ENCODE data around the gene SF3B3.
"Not testable (repeated sequence)": the region's sequence is repeated elsewhere in the genome, so short reads cannot be mapped to it uniquely, and the experiment has no call there.

The SF3B3 gene

DNA sequence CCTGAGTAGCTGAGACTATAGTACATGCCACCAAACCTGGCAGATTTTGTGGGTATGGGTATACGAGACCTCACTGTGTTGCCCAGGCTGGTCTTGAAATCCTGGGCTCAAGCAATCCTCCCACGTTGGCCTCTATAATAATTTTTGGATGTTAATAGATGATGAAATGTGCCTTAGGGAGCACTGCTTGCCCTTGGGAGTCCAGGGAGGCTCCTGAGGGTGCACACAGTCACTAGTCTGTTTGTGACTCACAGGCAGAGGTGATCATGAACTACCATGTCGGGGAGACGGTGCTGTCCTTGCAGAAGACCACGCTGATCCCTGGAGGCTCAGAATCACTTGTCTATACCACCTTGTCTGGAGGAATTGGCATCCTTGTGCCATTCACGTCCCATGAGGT, 46.1 kb downstream of the SF3B3 start:
- no peak for DNase-seq

DNA sequence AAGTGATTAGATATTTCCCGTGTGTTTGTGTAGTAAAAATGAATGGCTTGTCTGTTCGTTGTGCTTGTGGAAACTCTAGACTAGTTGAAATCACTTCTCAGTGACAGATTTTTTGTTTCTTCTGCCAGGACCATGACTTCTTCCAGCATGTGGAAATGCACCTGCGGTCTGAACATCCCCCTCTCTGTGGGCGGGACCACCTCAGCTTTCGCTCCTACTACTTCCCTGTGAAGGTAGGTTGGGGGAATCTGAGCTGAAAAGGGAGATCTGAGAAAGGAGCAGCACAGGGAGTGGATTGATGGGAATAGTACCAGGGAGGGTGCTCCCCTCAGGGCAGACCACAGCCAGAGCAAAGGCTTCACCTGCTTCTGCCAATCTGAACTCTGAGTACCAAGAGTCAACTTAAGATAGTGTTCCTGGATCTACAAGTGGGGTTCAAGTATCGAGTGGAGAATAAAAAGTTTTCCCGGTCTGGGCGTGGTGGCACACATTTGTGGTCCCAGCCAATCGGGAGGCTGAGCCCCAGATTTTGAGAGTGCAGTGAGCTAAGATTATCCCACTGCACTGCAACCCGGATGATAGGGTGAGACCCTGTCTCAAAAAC, 47.5 kb downstream of the SF3B3 start:
- no peak for DNase-seq

DNA sequence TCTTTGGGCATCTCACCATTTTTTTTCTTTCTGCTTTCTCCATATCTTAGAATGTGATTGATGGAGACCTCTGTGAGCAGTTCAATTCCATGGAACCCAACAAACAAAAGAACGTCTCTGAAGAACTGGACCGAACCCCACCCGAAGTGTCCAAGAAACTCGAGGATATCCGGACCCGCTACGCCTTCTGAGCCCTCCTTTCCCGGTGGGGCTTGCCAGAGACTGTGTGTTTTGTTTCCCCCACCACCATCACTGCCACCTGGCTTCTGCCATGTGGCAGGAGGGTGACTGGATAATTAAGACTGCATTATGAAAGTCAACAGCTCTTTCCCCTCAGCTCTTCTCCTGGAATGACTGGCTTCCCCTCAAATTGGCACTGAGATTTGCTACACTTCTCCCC, 48.0 kb downstream of the SF3B3 start:
- no peak for DNase-seq

DNA sequence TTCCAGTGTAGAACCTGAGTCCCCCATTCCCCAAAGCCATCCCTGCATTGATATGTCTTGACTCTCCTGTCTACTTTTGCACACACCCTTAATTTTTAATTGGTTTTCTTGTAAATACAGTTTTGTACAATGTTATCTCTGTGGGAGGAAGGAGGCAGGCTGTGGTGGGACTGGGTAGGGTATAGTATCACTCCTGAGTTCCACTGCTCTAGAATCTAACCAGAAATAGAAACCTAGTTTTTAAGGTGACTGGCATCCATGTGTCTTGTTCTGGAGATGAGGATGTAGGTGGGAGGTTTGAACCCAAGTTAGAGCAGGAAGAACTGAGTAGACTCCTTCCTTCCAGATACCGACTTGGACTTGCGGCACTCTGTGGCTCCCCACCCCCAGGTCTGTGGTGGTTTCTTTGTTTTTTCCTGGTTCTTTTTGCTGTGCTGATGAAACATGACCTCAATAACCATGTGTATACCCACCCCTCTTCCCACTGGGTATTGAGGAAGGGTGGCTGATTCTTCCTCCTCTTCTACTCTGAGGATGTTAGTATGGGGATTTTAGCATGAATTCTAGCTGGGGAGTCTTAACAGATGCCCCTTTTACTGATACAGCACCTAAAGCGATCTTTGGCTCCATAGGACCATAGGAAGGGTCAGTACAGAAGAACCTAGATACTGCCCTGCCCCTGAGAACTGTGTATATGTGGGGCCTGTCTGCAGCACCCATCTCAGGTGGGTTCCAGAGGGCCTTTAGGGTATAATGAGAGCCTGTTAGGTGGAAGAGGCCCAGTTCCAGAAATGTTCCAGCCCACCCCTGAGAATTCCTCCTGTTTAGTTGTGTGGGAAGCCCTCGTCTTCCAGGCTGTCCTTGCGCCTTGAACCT, 48.7 kb downstream of the SF3B3 start:
- DNase-seq: no peak

DNA sequence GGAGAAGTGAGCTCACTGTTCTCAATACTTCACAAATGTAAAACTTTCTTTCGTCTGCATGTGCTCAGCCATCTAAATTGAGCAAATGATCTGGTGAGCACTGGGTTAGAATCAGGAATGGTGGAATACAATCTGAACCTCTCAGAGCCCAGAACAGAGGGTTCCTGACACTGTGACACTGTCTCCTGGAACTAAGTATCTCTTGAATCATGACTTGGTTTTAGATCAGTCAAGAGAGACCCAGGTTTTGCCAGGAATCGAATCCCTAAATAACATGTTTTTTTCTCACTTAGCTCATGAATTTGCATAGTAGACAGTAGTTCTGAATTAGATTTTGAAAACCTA, 49.3 kb downstream of the SF3B3 start:
- DNase-seq: no peak

DNA sequence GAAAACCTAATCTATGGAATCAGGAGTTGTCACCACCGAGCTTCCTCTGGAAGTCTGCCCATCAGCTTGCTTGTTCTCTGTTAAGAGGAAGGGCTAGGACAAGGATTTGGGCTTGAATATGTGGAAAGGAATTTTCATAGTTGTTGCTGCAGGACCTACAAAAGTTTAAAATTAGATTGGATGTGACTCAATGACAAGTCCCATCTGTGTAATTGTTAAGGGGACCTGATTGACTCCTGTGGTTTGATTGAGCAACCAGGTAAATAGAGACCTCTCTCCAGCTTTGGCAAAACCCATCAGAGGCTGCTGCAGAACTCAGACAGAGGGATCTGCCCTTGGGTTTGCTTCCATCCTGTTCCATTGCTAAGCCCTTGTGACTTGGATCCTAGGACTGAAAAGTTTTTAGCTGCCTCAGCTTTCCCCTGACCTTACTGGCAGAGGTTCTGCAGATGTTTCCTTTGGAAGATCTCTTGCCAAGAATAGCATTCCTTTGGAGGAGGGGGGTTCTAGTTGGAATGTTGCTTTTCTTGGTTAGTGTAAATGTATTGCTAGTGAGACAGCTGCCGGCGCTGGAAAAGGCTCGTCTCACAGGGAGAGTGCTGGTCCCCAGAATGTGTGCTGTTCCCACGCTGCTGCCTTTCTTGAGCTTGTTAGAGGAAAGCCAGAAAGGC, 50.0 kb downstream of the SF3B3 start:
- DNase-seq: no peak

DNA sequence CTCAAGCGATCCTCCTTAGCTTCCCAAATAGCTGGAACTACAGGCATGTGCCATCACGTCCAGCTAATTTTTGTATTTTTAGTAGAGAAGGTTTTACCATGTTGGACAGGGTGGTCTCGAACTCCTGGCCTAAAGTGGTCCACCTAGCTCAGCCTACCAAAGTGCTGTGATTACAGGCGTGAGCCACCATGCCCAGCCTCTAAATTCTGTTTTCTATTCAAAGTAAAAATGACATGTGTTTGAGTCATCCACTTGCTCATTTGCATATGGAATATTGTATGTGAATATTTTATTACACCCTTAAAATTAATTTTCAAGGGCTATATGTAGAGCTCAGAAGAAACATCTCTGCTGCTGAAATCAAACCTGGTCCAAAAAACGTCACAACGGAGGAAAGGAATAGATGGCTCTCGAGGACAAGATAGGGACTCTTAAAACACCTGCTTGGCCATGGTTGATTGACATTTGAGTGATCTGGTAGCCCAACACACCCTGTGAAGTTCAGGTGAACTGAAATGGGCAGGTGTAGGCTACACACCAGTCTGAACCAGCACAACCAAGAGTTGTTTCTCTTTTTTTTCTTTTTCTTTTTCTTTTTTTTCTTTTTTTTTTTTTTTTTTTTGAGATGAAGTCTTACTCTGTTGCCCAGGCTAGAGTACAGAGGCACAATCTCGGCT, 51.1 kb downstream of the SF3B3 start:
- DNase-seq: no peak

DNA sequence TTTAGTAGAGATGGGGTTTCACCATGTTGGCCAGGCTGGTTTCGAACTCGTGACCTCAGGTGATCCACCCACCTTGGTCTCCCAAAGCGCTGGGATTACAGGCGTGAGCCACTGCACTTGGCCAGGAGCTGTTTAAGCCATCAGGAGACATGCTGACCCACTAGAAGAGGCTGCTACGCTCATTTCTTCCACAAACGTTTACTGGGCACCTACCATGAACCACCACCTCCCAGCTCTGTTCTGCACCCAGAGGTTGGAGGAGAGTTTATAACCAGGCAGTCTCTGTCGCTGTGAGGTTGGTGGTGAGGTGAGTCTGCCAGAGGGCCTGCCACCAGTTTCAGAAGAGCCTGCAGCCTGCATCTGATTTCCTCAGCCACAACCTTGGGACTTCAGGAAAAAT, 51.8 kb downstream of the SF3B3 start:
- no peak for DNase-seq

DNA sequence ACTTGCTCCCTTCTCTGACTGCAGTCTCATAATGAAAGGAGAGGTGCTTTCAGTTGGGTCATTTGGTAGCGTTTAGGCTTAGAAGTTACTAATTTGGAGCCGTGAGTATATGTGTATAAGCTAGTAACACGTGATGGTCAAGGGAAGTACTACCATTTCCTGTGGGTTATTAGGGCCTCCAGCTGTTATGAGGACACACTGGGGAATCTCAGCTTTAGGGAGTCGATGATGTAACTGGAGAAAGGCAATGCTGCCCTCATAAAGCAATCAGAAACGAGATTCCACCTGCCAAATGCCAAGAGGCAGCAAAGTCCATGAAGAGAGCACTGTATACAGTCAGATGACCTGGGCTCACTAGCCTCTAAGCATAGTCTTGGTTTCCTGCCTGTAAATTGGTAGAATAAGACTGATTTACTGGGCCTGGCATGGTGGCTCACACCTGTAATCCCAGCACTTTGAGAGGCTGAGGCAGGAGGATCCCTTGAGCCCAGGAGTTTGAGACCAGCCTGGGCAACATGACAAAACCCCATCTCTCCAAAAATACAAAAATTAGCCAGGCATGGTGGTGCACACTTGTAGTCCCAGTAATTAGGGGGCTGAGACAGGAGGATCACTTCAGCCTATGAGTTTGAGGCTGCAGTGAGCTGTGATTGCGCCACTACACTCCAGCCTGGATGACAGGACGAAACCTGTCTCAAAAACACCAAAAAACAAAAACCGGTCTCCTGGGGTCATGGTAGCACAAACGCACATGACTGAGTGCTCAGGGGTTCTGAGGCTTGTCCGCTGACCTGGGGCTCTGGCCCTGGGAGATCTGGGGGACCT, 53.0 kb downstream of the SF3B3 start:
- no peak for DNase-seq

DNA sequence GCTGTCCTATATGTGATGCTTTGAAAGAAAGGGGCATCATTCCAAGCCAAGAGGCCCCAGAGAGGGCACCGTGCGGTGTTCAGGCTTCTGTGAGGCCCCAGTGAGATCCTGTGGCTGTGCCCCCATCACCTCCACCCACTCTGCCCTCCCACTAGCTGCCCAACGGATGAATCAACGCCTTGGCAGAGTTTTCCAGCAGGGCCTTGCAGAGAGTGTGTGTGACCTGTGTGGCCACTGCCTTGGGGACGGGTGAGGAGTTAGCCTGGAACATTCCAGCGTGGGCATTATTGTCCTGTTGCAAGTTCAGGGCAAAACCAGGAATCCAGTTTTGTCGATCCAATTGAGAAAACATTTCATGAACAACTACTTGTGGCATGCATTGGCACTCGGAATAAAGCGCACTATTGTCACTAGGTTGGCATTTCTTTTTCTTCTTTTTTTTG, 53.7 kb downstream of the SF3B3 start:
- DNase-seq: no peak

DNA sequence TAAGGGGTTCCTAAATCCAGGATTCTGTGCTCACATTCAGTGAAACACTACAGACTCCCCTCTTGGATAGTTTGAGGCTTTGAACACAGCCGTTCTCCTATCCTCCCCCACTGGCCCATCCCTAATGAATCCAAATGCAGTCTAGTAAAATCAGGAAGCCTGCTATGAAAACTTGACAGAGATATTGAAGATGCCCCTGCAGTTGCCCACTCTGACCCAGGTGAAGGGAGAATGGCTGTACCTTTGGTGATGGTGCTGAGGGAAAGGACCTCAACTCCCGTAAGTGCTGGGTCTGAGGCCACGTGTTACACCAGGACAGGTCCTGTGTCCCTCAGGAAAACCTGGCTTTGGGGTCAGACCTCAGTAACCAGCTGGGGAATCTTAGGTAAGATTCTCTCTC, 54.4 kb downstream of the SF3B3 start:
- DNase-seq: no peak

DNA sequence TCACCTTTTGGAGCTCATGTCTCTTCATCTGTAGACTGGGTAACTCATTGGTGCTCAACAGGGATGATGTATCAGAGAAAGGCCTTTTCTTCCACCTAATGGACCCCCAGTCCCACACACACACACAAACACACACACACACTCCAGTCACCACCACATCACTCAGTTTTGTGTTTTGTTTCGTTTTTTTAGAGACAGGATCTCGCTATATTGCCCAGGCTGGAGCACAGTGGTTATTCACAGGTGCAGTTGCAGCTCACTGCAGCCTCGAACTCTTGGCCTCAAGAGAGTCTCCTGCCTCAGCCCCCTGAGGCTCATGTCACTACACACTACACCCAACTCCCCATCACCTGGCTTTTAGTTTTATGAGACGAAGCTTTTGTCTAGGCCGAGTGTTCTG, 55.6 kb downstream of the SF3B3 start:
- no peak for DNase-seq

DNA sequence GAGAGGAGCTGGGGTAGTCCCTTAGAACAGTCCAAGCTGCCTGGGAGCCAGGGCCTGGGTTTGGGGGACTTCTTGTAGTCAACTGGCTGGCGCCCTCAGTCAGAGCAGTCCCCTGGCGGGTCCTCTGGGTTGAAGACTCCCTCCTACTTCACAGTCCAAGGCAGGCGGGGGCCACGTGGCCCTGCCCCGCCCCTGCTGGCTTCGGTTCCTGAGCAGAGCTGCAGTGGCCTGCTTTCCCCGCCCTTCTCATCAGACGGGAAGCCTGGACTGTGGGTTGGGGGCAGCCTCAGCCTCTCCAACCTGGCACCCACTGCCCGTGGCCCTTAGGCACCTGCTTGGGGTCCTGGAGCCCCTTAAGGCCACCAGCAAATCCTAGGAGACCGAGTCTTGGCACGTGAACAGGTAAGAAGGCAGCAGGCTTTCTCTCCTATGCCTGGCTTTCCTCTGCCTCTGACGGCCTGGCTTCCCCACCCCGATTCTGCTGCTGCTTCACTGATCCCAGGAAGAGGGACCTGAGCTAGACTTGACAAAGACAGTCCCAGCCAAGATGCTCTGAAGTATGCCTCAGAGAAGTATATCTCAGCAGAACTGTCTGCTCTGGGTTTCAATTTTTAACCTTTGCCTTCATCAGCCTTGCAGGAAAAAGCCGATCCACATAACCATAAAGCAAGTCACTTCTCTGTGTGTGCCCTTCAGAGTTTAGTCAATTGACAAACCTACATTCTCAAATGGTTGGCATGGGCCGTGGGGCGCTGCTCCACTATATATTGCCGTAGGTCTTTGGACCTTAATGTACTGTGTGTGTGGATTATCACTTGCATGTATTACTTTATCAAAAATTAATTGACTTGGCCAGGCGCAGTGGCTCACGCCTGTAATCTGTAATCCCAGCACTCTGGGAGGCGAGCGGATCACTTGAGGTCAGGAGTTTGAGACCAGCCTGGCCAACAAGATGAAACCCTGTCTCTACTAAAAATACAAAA, 56.3 kb downstream of the SF3B3 start:
- no peak for DNase-seq

DNA sequence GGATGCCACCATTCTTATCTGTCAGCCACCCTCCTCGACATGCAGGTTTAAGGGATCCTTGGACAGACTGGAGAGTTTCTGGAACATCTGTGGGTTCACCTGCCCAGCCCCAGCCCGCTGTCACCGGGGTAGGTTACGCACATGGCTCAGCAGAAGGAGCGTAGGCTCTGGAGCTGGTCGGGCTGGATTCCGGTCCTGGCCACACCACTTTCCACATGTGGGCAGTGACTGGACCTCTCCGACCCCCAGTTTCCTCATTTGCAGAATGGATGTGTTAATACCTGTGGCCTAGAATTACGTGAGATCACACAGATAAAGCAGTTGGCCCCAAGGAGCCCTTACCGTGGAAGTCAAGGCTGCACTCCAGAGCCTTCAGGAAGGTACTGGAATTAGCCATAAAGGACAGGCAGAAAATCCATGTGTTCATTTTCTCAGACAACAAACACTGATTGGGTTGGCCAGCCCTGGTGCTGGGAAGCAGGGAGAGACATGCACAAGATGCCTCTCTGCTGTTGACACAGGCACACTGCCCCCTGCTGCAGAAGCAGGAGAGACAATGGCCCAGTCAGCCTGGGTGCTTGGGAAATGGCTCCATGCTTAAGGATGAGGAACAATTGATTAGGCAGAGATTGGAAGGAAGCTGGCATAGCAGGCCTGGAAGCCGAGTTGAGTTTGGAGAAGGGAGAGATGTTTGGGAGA, 58.8 kb downstream of the SF3B3 start:
- DNase-seq: no peak

DNA sequence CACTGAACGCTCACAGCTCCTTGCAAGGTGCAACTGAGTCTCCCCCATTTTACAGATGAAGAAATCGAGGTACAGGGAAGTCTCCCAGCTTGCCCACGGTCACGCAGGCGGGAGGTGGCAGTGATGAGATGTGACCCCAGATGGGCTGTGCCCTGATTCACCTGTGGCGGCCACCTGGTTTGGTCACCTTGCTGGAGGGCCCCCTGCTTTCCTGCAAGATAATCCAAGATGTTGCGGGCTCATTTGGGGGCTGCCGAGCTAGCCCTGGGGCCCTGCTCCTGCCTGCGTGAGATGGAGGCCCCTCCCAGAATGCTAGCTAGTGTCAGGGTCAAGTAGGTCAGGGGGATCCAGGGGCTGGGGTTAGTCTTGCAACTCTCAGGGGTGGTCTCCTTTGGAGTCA, 63.1 kb downstream of the SF3B3 start:
- no peak for DNase-seq

DNA sequence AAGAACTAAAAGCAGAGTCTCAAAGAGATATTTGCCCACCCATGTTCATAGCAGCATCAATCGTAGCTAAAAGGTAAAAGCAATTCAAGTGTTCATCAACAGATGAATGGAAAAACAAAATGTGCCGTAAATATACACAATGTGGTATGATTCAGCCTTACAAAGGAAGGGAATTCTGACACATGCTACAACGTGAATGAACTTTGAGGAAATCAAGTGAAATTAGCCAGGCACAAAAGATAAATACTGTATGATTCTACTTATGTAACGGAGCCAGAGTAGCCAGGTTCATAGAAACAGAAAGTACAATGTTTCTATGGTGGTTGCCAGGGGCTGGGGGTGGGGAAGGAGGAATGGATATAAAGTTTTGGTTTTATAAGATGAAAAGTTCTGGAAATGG, 64.9 kb downstream of the SF3B3 start:
- DNase-seq: no peak

DNA sequence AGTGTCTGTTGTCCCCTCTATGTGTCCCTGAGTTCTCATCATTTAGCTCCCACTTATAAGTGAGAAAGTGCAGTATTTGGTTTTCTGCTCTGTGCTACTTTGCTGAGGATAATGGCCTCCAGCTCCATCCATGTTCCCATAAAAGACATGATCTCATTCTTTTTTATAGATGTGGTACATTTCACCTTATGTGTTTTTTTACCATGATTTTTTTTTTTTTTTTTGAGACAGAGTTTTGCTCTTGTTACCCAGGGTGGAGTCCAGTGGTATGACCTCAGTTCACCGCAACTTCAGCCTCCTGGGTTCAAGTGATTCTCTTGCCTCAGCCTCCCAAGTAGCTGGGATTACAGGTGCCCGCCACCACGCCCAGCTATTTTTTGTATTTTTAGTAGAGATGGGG, 65.8 kb downstream of the SF3B3 start:
- not testable (repeated sequence) for DNase-seq

DNA sequence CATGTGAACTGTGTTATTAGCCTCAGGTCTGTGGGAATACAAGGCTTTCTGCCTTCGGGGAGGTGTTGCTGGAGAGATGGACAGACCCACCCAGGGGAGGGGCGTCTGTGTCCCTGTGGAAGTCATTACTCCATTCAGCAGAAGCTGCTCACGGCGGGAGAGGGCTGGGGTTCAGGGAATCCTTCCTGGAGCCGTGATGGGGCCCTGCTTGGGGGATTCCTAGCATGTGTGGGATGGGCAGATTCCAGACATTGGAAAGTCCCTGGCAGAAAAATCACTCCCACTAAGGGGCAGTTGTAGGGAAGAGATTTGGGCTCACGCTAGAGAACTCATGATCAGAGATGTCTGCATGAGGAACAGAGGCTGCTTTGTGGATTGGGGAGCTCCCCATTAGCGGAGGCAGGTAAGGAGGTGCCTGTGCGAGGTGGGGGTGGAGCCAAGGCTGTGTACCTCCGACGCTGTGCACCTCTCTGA, 66.4 kb downstream of the SF3B3 start:
- no peak for DNase-seq

DNA sequence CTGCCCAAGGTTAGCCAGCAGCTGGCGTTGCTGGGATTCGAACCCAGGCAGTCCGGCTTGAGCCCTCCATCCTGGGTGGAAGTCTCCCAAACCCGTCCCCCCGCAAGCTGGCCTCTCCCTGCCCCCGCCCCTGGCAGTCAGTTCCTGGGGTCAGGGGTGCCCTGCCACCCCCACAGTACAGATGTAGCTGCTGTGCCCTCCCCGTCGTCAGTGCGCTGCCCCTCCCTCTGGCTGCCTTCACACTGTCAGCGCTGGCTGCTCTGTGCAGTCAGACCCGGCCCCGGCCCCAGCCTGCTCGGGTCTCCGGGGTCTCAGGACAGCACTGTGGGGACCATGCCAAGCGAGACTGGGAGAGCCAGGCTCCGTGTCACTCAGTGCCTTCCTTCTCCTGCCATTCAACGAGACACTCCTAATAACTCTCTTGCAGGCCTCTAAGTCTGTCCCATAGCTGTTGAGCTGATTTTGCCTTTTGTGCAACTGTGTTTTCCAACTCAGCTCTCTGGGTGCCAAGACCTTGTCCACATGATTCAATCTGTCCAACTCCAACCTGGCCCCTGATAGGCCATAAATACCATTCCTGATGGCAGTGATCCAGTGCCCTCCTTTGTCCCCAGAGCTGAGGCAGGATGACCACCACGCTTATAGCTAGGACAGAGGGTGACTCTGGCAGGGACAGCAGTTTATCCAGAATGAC, 67.3 kb downstream of the SF3B3 start:
- DNase-seq: no peak

DNA sequence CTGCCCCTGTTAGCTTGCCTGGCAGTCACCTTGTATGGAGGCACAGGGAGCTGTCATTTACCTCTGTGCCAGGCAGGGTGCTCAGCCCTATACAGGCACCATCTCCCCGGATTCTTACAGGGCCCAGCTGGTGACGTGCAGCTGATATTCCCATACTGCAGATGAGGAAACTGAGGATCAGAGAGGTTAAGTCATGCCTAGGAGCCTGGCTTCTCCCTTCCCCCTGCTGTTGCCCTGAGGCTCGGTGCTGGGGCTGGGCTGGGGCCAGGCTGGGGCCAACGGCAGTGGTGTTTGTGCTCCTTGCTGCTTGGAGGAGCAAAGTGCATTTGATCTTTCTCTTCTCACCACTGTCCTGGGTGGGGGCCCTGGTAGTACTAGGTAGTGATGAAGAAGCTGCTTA, 68.0 kb downstream of the SF3B3 start:
- no peak for DNase-seq
